NOMO-1 treated with DMSO at 0.1 percent for 48 hours (cell line): ENCODE results near the gene FAM47B.

Experiments used
- DNase-seq: peaks from one replicate; lab custom pipeline; 2025; ENCODE audit not compliant: unreplicated experiment; lab: John Stamatoyannopoulos, UW

FAM47B gene

DNA sequence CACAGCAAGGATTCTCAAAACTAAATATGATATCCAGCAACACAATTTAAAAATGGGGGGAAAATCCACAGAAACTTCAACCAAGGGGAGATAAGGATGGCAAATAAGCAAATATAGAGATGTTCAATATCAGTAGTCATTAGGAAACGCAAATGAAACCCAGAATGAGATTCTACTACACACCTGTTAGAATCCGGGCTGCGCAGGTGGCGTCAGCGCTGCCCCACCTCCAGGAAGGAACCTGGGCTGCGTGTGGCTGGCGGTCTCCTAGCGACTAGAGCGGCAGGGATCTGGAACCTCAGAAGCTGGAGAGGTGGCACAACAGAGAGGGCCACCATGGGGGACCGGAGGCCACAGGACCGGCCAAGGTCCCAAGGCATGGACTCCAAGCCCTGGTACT, at the start of gene FAM47B:
TSS of gene FAM47B (plus strand) at position 301 of the 400 bp plus-strand sequence. CDS start at position 337, 36 bp downstream.
- DNase-seq, result no peak

DNA sequence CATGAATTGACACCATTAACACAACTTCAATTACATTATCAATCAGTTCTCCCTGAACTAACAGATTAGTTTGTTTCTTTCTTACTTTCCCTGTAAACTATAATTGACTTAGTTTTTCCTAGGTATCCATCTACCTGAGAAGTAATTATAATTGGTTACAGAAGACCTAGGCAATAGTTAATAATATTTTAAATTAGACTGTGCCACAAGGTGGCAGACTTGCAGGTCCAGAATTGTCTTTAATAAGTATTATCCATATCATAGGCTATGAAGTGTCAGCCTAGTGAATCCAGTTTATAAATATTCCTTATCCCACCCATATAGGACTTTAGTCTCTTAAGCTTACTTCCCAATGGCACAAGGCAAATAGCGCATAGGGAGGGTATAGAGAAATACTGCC, 48.9 kb upstream of the FAM47B start:
- DNase-seq, result no peak

DNA sequence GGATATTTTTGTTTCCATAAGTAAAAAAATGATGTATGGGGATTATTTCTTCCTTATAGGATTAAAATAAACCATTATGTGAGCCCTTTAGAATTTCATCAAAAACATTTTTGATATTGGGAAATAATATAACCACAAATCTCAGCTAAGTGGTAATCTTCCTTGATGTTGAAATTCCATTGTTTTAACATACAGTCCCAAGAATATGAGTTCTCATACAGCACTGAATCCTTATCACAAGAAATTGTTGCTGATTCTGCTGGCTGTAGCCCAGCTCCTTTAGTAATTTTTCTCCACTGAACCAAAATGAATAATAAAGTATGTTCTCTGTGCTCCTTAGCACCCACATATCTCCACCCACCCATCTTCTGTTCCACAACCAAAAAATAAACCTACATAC, 41.9 kb upstream of the FAM47B start:
- DNase-seq, result no peak

DNA sequence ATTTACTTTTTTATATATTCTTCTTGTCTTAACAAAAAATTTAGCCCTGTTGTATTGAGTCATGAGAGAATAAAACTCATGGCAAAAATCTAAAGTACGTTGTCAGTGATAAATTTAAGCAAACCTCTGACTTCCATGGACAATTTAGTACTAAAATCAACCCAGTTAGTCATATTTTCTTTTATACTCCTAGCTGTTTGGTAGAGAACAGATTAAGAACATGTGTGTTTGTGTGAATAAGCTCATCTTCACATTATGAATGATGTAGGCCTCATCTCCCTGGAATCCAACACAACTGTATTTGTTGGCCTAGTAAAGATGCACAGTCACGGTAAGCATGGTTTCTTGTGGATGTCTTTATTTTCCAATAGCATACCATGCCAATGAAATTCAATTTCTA, 40.8 kb upstream of the FAM47B start:
- DNase-seq, result no peak

DNA sequence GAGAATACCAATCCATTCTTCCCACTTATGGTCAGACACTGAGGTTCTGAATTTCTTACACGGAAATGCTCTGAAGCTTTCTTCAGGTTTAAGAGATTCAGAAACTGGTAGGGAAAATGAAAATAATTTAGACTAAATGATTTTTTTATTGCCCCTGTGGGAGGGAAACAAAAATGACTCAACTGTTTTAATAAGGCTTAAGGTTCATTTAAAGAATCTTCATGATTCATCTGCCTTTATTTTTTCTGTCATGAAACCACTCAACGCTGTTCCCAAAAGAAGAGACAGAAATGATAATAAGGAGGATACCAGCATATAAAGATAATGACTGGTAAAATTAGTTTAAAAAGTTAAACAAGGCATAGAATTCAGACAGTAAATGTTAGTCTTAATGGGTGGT, 39.3 kb upstream of the FAM47B start:
- no peak for DNase-seq

DNA sequence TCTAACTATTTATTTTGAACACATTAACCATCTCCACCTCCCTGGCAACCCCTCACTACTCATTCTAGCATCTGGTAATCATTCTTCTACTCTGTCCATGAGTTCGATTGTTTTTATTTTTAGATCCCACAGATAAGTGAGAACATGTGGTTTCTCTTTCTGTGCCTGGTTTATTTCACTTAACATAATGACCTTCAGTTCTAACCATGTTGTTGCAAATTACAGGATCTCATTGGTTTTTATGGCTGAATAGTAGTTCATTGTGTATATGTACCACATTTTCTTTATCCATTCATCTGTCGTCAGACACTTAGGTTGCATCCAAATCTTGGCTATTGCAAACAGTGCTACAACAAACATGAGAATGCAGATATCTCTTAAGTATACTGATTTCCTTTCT, 33.4 kb upstream of the FAM47B start:
- no peak for DNase-seq

DNA sequence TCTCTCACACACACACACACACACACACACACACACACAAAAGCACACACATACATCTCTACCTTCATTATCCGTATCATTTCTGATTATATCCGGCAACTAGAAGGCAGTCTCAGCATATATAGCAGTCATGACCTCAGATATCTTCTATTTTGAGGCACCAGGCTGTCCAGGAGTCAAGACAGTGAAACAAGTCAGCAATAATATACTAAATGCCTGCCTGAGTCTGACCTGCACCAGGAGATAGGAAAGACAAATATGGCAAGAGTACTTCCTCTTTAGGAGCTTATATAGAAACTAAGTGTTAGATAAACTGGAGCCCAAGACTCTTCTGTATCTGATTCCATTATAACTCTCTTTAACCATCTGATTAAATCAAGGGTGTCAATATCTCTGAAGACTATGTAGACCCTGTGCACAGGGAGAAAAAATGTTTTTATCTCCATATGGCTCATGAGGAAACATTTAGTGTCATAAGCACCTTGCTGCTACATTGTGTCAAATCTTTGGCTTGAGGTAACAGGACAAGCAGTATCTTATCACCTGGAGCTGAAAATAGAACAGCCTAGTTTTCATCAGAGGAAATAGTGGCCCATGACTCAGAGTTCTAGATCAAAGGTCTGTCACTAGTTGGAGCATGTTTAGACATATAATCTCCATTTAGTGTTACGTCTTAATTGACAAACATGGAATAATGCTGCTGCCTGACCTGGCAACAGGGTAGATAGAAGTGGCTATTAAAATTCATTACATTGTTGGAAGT, 27.0 kb upstream of the FAM47B start:
- no peak for DNase-seq

DNA sequence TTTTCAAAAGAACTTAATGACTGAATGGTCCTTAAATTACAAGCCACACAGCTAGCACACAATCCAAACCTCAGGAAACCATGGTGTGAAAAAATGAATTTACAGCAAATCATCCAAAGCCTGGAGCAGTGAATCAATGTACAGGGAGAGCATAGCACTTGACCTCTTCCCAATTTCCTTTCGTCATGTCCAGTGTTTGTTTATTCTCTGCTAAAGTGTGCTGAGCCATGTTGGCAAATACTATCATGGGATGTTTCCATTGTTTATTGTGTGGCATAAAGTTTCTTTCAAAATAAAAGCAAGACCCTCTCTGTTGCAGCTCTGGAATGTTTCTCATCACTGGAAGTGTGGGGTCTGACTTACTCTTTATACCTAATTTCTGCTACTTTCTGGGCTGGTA, 25.4 kb upstream of the FAM47B start:
- DNase-seq, result no peak

DNA sequence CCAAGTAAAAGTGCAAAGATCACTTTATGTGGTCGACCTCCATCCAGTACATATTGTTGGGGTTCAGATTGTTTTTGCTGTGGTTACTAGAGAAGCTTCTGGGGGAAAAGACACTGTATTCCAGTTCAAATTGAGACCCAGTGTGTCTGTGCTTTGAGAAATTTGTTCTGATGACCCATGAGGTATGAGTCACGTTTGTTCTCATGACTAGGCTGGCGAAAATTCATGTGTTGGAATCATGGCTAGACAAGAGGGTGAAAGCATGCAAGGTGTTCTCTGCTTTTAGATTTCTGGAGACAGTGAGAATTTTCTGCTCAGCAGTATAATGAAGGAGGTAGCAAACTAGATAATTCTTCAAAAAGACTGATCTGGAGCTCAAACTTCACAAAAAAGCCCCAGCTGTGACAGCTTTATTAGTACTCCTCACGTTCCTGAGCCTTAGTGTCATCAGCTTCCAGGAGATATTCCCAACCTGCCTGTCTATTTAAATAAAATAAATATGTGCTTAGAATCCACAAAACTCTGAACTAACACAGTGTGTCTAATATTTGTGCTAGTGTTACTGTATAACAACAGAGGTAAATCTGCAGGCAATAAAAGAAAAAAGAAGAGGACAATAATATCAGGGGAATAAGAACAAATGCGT, 24.4 kb upstream of the FAM47B start:
- no peak for DNase-seq

DNA sequence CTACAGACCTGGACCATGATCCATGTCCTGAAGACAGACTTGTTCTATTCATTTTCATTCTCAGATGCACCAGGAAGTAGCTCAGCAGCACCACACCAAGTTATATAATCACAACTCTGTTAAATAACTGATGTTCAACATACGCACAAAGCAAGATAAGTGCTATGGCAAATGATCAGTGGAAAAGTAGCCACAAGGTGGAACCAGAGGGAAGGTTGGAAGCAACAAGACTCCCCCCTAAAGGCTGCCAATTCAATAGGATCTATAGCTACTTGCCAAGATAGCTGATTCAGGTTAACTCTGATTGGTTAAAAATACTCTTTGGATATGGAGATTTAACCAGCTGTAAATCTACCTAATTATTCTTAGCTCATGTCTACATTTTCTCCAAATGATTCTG, 23.7 kb upstream of the FAM47B start:
- no peak for DNase-seq

DNA sequence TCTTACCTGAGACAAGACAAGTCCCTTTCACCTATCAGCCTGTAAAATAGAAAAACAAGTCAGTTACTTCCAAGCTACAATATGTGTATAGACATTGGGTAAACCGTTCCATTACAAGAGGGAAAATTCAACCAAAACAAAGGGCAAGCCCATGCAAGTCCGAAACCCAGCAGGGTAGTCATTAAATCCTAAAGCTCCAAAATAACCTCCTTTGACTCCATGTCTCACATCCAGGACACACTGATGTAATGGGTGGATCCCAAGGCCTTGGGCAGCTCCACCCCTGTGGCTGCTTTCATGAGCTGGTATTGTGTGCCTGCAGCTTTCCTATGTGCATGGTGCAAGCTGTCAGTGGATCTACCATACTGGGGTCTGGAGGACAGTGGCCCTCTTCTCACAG, 14.7 kb upstream of the FAM47B start:
- DNase-seq, result no peak

DNA sequence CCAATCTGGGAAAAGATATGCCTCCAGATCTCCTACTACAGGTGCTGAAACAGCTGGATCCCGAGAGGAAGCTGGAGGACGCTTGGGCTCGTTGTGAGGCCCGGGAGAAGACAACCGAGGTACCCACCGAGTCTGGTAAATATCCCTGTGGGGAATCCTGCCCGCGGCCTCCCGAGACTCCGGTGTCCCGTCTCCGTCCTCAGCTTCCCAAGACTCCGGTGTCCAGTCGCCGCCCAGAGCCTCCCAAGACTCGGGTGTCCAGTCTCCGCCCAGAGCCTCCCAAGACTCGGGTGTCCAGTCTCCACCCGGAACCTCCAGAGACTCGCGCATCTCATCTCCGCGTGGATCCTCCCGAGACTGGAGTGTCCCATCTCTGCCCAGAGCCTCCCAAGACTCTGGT, 639 bp downstream of the FAM47B start:
- DNase-seq, result no peak

DNA sequence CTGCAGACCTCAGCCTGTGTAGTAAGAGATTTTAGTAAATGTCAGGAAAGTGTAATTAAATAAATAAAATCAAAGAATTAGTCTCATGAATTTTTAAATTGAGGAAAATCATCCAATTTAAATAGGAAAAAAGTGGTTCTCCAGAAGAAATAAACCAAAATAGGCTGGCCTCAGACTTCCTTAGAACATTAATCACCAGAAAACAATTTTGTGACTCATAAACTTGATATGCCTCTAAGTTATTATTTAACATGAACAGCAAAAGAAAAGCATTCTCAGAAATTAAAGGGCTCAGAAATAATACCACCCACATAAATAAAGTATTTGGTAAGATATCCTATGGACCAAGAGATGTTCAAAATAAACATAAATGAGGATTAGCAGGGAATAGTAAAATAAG, 14.3 kb downstream of the FAM47B start:
- no peak for DNase-seq

DNA sequence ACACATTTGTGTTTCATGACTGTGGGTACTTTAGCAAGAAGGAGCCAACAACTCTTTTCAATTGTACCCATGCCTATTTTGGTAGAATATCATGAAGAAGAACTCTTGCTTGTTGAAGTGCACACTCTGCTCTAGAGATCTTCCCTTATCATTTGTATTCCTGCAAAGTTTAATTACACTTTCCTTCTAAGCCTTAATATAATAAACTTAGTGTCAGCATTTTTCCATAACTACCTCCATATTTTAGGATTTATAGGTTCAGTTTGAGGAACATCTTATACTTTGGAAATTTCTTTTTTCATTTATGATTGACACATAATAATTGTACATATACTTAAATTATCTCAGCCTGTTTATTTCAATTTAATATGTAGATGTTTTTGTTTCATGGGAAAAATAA, 19.1 kb downstream of the FAM47B start:
- no peak for DNase-seq

DNA sequence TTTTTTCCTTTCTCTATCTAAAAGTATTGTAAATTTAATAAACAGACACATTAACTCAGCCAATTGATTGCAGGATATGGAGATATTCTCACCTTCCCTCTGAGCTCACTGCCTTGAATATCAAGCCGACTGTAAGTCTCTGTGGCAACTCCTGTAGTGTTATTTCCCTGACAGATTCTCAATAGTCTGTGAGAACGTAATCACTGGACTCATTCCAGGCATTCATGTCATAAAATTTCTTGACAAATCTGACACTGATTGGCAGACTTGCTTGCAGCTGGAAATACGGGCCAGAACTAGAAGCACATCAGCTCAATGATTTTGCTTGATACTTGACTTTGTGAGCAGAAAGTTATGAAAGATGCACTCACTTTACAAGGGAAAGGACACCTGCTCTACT, 29.6 kb downstream of the FAM47B start:
- no peak for DNase-seq

DNA sequence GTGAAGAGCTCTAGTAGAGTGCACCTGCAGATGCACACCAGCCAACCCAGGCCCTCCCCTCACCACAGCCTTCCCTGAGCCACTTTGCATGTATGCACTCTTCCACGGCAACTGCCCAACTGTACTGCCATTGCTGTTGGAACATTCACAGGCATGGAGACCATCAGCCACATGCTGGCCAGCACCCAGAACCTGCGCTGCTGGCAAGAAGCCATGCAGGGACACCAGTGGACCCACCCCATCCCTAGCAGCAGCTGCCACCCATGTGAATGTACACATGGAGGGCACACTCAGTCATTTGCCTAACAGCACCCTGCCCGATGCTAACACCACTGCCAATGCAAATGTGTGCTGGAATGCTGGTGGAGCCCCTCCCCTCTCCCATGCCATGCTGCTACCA, 35.6 kb downstream of the FAM47B start:
- DNase-seq, result no peak

DNA sequence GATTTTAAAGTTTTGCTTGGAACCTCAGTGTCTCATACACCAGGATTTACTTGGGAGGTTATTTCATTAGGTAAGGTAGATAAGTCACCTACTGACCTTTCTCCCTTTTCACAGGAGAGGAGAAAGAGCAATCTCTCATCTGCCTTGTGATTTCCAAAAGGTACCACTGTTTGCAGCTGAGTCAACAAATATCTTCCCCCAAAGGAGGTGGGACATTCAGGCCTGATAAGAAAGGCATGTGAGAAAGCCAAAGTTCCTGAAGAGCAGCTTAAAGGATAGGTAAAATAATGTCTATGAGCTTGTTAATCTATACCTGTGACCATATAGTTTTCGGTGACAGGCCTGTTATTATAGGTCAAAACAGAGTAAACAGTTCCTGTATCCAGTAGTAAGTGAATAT, 45.0 kb downstream of the FAM47B start:
- no peak for DNase-seq
